GM23338 (cell line): ENCODE results near the gene SEC23A. TPM values are rescaled to one million over a fixed set of nuclear protein-coding genes. Genes with fewer than 3 reads are reported as not detected.

ENCODE experiments used
- ATAC-seq: fragments of 200-7000 bp; cut with Tn5 transposase; 3 replicates; pipeline ENCODE4 v1.9.1; 2020
- DNase-seq: peaks from one replicate; pipeline ENCODE4 v3.0.0-alpha.2; 2015; ENCODE audit warnings: low spot score
- H2AFZ ChIP-seq: fragments of 200-600 bp; sonication (generic); 2 replicates; pipeline ENCODE4 v1.8.0; 2016; ENCODE audit warnings: antibody characterized with exemption, mild to moderate bottlenecking, moderate library complexity
- H3F3A ChIP-seq: fragments of 200-600 bp; sonication (generic); replicated peaks from 2 replicates; pipeline ENCODE4 v1.8.0; 2017; ENCODE audit warnings: antibody characterized with exemption, mixed run types, low read depth
- H3K27ac ChIP-seq: fragments of 200-600 bp; sonication (generic); 2 replicates; pipeline ENCODE4 v1.6.1; 2016; ENCODE audit warnings: low read depth
- H3K27me3 ChIP-seq: fragments of 200-600 bp; sonication (generic); 2 replicates; pipeline ENCODE4 v1.8.0; 2016; ENCODE audit warnings: mild to moderate bottlenecking, mixed run types, moderate library complexity; ENCODE audit not compliant: insufficient read depth
- H3K36me3 ChIP-seq: fragments of 200-600 bp; sonication (generic); 2 replicates; pipeline ENCODE4 v1.8.0; 2016; ENCODE audit warnings: mild to moderate bottlenecking; ENCODE audit not compliant: insufficient read depth
- H3K4me1 ChIP-seq: fragments of 200-600 bp; sonication (generic); 2 replicates; pipeline ENCODE4 v1.8.0; 2016; ENCODE audit warnings: mild to moderate bottlenecking, moderate library complexity; ENCODE audit not compliant: insufficient read depth
- H3K4me2 ChIP-seq: fragments of 200-600 bp; sonication (generic); 2 replicates; pipeline ENCODE4 v1.7.1; 2017; ENCODE audit warnings: mixed run types
- H3K4me3 ChIP-seq: fragments of 200-600 bp; sonication (generic); 2 replicates; pipeline ENCODE4 v1.6.1; 2016; ENCODE audit warnings: mixed run types
- H3K79me2 ChIP-seq: fragments of 200-600 bp; sonication (generic); replicated peaks from 2 replicates; pipeline ENCODE4 v1.8.0; 2017; ENCODE audit warnings: mild to moderate bottlenecking; ENCODE audit not compliant: insufficient read depth
- H3K9me2 ChIP-seq: fragments of 200-600 bp; sonication (generic); 2 replicates; pipeline ENCODE4 v1.8.0; 2017; ENCODE audit not compliant: insufficient read depth
- H4K20me1 ChIP-seq: fragments of 200-600 bp; sonication (generic); replicated peaks from 2 replicates; pipeline ENCODE4 v1.8.0; 2017; ENCODE audit warnings: mild to moderate bottlenecking; ENCODE audit not compliant: insufficient read depth
- H3K27ac Mint-ChIP-seq: 2 replicates; pipeline ENCODE4 v1.8.0; 2020; ENCODE audit warnings: inconsistent platforms, mild to moderate bottlenecking, moderate library complexity, mixed read lengths
- H3K27me3 Mint-ChIP-seq: 3 replicates; pipeline ENCODE4 v1.8.0; 2022; ENCODE audit warnings: low read depth, mild to moderate bottlenecking, moderate library complexity, mixed read lengths, inconsistent platforms; ENCODE audit not compliant: insufficient read depth, poor library complexity
- H3K36me3 Mint-ChIP-seq: 3 replicates; pipeline ENCODE4 v1.8.0; 2021; ENCODE audit warnings: low read depth, mild to moderate bottlenecking, inconsistent platforms, moderate library complexity, mixed read lengths
- H3K4me1 Mint-ChIP-seq: 3 replicates; pipeline ENCODE4 v1.8.0; 2020; ENCODE audit warnings: mild to moderate bottlenecking, inconsistent platforms, mixed read lengths
- H3K4me3 Mint-ChIP-seq: 3 replicates; pipeline ENCODE4 v1.8.0; 2021; ENCODE audit warnings: moderate library complexity, mild to moderate bottlenecking, inconsistent platforms, mixed read lengths
- H3K9me3 Mint-ChIP-seq: 3 replicates; pipeline ENCODE4 v1.8.0; 2020; ENCODE audit warnings: moderate library complexity, mild to moderate bottlenecking, inconsistent platforms, mixed read lengths
- CREB1 ChIP-seq: fragments of 250-450 bp; sonication (Bioruptor Pico); IDR thresholded peaks from 2 replicates; pipeline ENCODE4 v1.5.0; 2020; ENCODE audit warnings: low read depth, mild to moderate bottlenecking, moderate library complexity
- EZH2 ChIP-seq: fragments of 200-600 bp; sonication (generic); IDR thresholded peaks from one replicate; pipeline ENCODE4 v1.8.0; 2017; ENCODE audit warnings: antibody characterized with exemption, mild to moderate bottlenecking, low read depth; ENCODE audit not compliant: unreplicated experiment
- JUNB ChIP-seq: IDR thresholded peaks from one replicate; pipeline ENCODE4 v1.6.1; 2016; ENCODE audit warnings: antibody characterized with exemption; ENCODE audit not compliant: unreplicated experiment
- STAT1 ChIP-seq: IDR thresholded peaks from one replicate; pipeline ENCODE4 v1.6.1; 2016; ENCODE audit warnings: antibody characterized with exemption; ENCODE audit not compliant: unreplicated experiment
- ZNF462 ChIP-seq: fragments of 250-450 bp; sonication (Bioruptor Pico); IDR thresholded peaks from 2 replicates; pipeline ENCODE4 v1.5.0; 2020; ENCODE audit warnings: mild to moderate bottlenecking, moderate library complexity
- polyA plus RNA-seq: library from polyadenylated mRNA; unstranded; fragments of >200 nt; fragmentation: Nextera tagmentation; extraction: Ambion mirVana; gene quantifications from 2 replicates; pipeline ENCODE4 v1.2.1, GENCODE V29; 2016
- total RNA-seq: library from RNA; depleted of rRNA; stranded (reverse); fragments of >200 nt; shearing (Covaris generic); gene quantifications from 2 replicates; pipeline ENCODE4 v1.2.3, GENCODE V29; 2014

The SEC23A gene
- total and polyA plus RNA-seq, 2 experiments from 2014 or later, result 22.7 to 89.9 TPM

- Mint-ChIP-seq H3K27me3 (peaks cover 6% of the 10 kb centered on the region), H3K36me3 (peaks cover 10% of the 10 kb centered on the region; the same call in 2 of the 3 replicates), H3K4me1 (peaks cover 13% of the 10 kb centered on the region), H3K4me3 (peak overlapping the region; percentile 2; the same call in 1 of the 3 replicates), H3K9me3 (peaks cover 5% of the 10 kb centered on the region; the same call in 2 of the 3 replicates), H3K27ac (no peak overlapping the region)
- Histone ChIP-seq H3K79me2 (no peaks in the 10 kb centered on the region), H3K27me3 (no peaks in the 10 kb centered on the region), H3K9me2 (no peaks in the 10 kb centered on the region), H3K36me3 (no peaks in the 10 kb centered on the region), H2AFZ (peak overlapping the region; percentile 29), H3K4me3 (no peak overlapping the region), H4K20me1 (no peaks in the 10 kb centered on the region), H3K27ac (no peak overlapping the region), H3K4me1 (peaks cover 13% of the 10 kb centered on the region), H3F3A (no peaks in the 10 kb centered on the region), H3K4me2 (peak overlapping the region; percentile 78)
- ATAC-seq (no peak), DNase-seq (no peak)
- TF ChIP-seq JUNB (no peak), CREB1 (CRISPR knock-in tag) (no peak), STAT1 (no peak), ZNF462 (CRISPR knock-in tag) (no peak), EZH2 (no peak)
These were observed 87.0 kb downstream of the SEC23A start for GRCh38 chr14:39015964-39016577.
